ENCODE measurements around the gene LLGL1.
A peak's percentile ranks its signal among the peaks of the same experiment; 100 is the strongest.

LLGL1 gene

GRCh38 chr17:18230288-18231141, 5.1 kb downstream of the LLGL1 start:
- DNase-seq = peak; percentile 32

DNA sequence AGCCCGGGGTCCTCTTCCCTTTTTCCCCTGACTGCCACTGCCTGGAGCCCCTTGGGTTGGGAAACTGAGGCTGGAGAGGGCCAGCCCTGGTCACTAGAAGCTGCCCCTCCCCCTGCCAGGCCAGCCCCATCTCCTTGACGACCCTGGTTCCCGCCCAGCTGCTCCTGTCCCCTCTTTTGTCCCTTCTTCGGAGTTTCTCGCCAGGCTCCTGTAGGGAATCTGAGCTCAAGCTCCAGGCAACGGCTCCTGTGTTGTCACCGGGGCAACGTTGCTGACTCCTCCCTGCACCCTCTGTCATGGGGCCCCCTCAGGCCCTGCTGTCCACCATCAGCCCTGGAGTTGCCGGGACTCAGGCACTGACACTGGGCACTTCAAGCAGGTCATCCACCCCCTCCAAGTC, 5.7 kb downstream of the LLGL1 start:
- DNase-seq = no peak

DNA sequence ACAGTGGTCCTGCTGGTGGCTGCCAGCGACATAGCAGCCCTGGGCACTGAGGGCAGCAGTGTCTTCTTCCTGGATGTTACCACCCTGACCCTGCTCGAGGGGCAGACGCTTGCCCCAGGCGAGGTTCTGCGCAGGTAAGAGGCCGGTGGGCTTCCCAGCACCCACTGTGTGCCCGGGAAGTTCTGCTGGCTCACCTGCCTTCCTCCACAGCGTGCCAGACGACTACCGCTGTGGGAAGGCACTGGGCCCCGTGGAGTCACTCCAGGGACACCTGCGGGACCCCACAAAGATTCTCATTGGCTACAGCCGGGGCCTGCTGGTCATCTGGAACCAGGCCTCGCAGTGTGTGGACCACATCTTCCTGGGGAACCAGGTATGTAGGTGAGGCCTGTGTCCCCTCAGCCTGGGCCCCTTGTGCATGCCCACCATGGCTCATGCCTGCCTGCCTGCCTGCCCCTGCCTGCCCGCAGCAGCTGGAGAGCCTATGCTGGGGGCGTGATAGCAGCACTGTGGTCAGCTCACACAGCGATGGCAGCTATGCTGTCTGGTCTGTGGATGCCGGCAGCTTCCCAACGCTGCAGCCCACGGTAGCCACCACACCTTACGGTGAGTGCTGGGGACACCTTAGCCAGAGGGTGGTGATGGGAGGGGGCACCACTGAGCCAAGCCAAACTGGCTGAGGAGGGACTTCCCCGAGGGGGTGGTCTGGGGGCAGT, 8.5 kb downstream of the LLGL1 start:
- DNase-seq = no peak

GRCh38 chr17:18234853-18235380, 9.5 kb downstream of the LLGL1 start:
- no peak for DNase-seq

GRCh38 chr17:18235743-18236256, 10.4 kb downstream of the LLGL1 start:
- no peak for DNase-seq

DNA sequence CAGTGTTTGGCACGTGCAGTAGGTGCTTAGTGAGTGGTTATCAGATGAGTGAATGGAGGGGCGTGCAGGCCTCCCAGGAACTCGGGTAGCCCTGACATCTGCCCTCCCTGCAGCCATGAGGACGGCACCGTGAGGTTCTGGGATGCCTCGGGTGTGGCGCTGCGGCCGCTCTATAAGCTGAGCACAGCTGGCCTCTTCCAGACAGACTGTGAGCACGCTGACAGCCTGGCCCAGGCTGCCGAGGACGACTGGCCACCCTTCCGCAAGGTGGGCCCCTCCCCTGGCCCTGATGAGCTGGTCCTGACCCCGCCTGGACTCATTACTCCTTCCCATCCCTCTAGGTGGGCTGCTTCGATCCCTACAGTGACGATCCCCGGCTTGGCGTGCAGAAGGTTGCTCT, 11.1 kb downstream of the LLGL1 start:
- no peak for DNase-seq

DNA sequence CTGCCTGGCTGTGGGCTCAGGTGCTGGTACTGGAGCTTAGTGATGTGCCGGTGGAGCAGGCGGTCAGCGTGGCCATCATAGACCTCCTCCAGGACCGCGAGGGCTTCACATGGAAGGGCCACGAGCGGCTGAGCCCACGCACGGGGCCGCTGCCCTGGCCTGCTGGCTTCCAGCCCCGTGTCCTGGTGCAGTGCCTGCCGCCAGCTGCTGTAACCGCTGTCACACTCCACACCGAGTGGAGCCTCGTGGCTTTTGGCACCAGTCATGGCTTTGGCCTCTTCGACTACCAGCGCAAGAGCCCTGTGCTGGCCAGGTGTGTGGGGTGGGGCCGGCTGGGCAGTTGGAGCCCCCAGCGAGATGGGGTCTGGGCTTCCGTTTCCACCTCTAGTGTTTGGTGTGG, 12.0 kb downstream of the LLGL1 start:
- no peak for DNase-seq

DNA sequence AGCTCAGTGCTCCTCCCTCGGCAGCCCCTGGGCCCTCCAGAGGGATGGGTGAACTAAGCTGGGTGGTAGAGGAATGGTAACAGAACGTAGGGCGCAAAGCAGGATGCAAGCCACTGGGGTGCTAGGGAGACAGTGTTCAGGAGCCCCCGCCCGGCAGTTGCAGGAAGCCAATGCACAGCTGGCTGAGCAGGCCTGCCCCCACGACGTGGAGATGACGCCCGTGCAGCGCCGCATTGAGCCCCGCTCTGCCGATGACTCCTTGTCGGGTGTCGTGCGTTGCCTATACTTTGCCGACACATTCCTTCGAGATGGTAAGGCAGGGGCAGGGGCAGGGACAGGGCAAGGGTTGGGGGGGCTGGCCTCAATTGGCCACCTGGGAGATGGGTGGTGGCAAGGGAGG, 12.9 kb downstream of the LLGL1 start:
- no peak for DNase-seq

- DNase-seq = no peak
Observed at GRCh38 chr17:18240449-18240848, 15.0 kb downstream of the LLGL1 start.

DNA sequence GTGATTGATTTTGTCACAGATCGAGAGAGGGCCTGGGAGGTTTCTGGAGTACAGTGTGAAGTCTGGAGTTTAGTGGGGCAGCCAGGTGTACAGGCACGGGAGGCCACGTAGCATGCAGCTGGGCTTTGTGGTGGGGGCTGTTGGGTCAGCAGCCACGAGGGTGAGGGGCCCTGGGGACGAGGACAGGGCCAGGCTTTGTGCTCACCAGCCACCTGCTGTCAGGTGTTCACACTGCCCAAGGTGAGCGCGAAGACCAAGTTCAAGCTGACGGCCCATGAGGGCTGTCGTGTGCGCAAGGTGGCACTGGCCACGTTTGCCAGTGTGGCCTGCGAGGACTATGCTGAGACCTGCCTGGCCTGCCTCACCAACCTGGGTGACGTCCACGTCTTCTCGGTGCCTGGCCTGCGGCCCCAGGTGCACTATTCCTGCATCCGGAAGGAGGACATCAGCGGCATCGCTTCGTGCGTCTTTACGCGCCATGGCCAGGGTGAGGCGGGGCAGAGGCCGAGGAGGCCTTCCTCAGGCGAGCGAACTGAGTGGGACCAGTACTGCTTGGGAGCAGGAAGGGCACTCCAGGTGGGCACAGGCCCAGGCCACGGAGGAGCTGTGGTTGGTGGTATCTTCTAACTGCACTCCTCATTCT, 15.9 kb downstream of the LLGL1 start:
- DNase-seq = no peak

DNA sequence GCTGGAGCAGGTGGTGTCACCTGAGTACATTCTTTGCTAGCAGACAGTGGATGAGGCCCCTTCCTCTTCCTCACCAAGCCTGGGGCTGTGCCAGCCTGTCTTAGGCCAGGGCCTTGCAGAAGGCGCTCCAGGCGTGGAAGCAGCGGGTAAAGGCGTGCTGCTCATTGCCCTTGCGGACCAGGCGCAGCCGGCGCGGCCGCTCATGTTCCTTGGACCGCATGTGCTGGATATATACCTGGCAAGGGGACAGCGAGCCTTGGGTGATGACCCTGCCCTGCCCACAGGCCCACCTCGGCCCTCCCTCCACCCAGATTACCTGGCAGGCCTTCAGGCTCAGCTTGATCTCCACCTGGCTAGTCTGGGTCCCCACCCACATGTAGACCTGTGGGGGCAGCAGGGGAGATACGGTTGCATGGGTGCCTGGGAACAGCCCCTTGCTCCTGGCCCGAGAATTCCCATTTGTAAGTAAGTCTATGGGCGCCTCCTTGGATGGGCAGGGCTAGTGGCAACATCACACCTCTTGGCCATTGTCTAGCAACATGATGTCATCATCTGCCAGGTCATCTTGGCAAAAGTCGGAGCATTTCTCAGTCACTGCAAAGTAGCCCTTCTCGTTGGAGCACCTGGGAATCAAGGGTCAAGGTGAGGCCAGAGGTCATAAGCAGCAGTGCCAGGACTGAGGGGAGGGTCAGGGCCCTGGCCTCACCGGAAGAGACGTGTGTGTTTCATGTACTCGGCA, 19.8 kb downstream of the LLGL1 start:
- no peak for DNase-seq

DNA sequence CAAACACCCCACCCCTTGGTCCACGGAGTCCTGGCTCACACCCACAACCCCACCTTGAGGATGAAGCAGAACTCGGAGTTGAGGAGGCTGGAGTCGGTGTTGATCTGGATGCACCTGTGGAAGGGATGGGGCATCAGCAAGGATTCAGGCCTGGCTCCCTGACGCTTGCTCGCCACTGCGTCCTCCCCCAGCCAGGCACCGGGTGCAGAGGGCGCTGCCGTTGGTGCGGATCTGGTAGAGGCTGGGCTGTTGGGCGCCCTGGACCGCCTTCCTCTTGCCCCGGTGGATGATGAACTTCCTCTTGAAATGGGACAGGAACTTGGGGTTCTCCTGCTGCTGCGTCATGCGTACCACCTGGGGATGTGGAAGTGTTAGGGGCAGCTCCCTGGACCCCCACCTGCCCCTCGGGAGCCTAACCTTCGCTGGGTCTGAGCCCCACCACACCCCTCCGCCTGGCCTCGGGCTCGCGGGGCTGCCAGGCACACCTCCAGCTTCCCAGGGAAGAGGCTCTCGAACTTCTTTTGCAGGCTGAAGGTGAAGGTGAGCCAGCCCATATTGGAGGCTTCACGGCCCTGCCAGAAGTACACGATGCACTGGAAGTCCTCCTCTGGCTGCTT, 20.8 kb downstream of the LLGL1 start:
- no peak for DNase-seq

- no peak for DNase-seq
Observed at GRCh38 chr17:18246880-18247612, 21.6 kb downstream of the LLGL1 start.

DNA sequence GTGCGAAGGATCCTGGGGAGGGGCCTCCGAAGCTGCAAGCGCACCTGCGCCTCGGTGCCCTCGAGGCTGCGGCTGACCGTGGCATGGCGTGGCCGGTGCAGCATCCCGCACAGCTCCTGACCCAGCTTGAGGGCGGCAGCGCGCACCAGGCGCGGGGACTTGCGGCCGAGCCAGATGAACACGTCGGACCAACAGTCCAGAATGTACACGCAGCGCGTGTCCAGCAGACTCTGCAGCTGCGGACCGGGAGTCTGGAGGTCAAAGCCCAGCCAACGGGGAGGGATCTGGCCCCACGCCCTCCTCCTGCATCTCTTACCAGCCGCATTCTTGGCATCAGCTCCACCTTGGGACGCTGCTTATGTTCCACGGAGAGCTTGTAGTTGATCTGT, 22.2 kb downstream of the LLGL1 start:
- no peak for DNase-seq

GRCh38 chr17:18248300-18248731, 22.9 kb downstream of the LLGL1 start:
- DNase-seq = no peak

DNA sequence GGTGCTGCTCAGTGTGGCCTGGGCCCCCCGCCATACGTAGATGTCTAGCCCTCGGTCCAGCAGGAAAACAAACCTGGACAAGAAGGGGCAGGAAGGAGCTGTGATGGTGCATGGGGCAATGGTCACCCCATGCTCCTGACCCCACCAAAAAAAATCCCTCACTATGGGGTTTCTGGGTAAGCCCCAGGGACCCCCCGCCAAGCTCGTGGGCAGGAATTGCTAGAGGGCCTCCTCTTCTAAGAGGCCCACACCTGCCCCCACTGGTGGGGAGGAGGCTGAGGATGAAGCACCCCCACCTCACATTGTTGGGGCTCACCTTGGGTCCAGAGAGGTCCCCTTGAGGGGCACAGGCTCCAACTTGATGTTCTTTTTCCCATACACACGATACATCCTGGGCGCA, 23.4 kb downstream of the LLGL1 start:
- no peak for DNase-seq

DNA sequence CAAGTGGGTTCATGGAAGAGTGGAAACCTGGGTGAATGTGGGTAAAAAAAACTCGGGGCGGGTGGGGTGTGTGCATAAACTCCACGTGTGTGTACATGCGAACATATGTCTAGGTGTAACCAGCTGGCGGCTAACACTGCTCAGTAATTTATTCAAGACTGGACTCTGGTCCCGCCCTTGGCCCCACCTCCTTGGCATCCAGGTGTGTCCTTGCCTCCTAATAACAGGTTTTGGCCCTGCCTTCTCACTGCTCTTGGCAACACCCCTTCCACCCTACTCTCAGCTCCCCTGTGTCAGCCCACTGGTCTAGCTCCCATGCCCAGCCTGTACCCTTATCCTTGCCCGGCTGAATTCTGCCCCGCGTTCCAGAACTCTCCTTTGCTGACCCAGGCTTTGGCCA, 24.8 kb downstream of the LLGL1 start:
- no peak for DNase-seq

- DNase-seq = no peak
Observed at GRCh38 chr17:18250708-18251107, 25.3 kb downstream of the LLGL1 start.

- no peak for DNase-seq
Observed at GRCh38 chr17:18251204-18251603, 25.8 kb downstream of the LLGL1 start.

DNA sequence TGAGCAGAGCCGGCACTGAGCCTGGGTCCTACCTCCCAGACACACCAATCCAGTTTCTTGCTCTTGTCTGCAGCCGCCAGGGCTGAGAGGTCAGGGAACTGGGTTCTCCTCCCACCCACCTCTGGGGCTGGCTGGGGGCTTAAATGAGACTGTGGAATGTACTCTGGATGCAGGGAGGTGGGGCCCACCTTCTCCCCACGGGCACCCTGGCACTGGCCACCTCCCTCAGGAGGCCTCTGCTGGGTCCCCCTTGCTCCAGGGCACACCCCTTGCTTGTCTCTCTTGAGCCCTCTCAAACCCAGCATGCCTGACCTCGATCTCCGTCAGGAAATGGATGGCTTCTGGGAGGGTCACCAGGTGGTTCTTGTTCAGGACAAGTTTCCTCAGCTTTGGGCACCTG, 26.7 kb downstream of the LLGL1 start:
- DNase-seq = no peak

DNA sequence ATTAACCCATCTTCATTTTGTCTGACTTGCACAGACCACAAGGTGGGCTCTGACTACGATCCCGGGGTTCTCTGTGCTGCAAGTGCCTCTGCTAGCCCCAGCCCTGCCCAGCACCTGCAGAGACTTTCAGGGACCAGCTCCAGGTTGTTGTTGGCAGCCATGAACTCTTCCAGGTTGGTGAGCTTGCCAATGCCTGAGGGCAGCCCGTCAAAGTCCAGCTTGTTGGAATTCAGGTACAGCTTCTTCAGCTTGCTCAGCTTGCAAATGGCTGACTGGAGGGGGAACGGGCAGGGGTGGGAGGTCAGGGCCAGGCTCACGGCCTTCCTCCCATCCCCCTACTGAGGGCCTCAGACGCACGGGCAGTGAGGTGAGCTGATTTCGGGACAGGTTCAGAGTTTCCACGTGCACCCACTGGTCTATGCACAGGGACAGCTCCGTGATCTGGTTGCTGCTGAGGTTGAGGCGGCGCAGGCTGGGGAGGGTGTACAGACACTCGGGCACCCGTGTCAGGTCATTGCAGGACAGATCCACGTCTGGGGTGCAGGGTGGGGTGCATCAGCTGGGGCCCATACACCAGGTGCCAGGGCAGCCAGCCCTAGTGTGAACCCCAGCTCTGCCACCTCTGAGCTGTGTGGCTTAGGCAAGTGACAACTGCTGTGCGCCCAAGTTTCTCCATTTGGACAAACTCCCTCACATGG, 27.9 kb downstream of the LLGL1 start:
- DNase-seq = no peak
